Fibroblast of the aortic adventitia (primary cell): ENCODE results near the gene GET4. TPM values are rescaled to one million over a fixed set of nuclear protein-coding genes. Genes with fewer than 3 reads are reported as not detected.

Experiments
- DNase-seq: peaks from one replicate; pipeline ENCODE4 v3.0.0-alpha.2; 2010; ENCODE audit warnings: low read depth
- H3K4me3 ChIP-seq: 2 replicates; pipeline ENCODE4 v1.5.1; 2011; ENCODE audit warnings: low read depth, mild to moderate bottlenecking, control low read depth, low read length, moderate library complexity
- total RNA-seq: library from RNA; depleted of rRNA; stranded (reverse); fragments of >200 nt; gene quantifications from 2 replicates; pipeline ENCODE4 v1.2.3, GENCODE V29; 2012; ENCODE audit warnings: low replicate concordance
- TF ChIP-seq, protein P1 (sequence below): IDR thresholded peaks from 2 replicates; pipeline ENCODE4 v1.5.1; 2011; ENCODE audit warnings: mild to moderate bottlenecking, low read length, control low read depth, inconsistent platforms; ENCODE audit not compliant: insufficient read depth

The GET4 gene
- total RNA-seq, 1 donor: 14.2 TPM

DNA sequence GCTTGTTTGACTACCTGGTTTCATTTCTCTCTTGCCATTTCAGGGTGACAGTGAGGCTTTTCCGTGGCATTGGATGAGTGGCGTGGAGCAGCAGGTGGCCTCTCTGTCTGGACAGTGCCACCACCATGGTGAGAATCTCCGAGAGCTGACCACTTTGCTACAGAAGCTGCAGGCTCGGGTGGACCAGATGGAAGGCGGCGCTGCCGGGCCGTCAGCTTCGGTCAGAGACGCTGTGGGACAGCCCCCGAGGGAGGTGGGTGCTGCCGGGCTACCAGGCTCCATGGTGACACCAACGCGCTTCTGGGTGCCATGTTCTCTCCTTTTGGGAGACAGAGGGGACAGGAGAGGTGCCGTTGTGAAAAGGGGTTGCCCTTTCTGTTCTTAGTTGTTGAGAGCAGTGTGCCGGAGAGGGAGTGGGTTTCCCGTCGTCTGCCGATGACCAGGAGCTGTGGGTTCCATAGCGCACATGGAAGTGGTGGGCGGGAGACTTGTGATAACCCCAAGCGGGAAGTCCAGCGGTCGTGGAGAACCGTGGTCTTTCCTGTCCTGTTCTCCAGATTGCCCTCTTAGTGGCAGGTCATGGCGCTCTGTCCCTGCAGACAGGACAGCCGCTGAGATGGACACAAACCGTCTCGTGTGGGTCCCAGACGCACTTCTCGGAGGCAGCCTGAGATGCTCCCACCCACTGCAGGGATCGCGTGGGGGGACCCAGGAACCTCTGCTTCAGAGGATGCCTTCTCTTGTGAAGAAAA lies 22.8 kb upstream of the GET4 start:
- DNase-seq: no peak
- no peak overlapping the region for H3K4me3 ChIP-seq
- TF ChIP-seq, protein P1, sequence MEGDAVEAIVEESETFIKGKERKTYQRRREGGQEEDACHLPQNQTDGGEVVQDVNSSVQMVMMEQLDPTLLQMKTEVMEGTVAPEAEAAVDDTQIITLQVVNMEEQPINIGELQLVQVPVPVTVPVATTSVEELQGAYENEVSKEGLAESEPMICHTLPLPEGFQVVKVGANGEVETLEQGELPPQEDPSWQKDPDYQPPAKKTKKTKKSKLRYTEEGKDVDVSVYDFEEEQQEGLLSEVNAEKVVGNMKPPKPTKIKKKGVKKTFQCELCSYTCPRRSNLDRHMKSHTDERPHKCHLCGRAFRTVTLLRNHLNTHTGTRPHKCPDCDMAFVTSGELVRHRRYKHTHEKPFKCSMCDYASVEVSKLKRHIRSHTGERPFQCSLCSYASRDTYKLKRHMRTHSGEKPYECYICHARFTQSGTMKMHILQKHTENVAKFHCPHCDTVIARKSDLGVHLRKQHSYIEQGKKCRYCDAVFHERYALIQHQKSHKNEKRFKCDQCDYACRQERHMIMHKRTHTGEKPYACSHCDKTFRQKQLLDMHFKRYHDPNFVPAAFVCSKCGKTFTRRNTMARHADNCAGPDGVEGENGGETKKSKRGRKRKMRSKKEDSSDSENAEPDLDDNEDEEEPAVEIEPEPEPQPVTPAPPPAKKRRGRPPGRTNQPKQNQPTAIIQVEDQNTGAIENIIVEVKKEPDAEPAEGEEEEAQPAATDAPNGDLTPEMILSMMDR: no peak

DNA sequence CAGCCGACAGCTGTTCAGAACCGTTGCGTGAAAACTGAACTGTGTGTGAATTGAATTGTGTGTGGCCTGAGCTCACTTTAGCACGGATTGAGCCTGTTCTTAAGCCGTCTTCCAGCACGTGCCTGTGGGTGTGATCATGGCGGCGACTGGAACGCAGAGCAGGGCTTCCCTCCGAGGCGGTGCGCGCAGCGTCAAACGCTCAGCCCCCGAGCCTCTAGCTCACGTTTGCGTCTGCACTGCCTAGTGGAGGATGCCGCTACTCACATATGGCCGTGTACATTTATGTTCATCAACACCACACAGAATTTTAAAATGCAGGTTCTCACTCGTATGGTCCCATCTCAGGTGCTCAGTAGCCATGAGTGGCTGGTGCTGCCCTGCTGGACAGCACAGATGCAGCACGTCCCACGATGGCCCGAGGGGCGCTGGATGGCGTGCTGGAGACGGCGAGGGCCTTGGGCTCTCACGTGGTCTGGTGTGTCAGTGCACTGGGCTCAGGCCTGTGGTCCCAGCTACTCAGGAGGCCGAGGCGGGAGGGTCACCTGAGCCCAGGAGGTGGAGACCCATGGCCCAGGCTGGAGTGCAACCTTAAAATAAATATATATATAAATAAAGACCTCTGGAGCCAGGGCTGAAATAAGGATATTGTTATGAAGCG lies 22.1 kb upstream of the GET4 start:
- no peak overlapping the region for H3K4me3 ChIP-seq
- no peak for DNase-seq
- TF ChIP-seq, protein P1: no peak

DNA sequence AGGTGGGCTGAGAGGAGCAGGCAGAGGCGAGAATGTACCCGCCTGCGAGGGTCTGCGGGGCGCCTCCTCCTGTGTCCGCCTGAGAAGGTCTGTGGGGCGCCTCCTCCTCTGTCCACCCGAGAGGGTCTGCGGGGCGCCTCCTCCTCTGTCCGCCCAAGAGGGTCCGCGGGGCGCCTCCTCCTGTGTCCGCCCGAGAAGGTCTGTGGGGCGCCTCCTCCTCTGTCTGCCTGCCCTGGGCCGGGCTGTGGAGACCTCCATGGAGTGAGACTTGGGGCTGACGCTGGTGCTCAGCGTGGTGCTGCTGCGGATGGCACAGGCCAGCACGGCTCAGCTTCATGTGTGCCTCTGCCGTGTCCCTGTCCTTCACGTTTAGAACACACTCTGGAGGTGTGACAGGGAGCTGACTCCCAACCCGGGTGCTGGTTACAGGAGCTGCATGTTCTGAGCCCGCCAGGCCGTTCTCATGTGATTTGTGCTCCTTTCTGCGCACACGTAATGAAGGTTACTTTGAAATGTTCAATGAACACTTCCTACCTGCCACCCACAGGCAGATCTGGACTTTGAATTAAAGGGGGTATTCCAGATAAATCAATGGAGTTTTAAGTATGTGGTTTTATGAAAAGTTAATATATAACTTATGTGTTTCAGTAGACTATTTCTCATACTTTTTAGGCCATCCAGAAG lies 20.5 kb upstream of the GET4 start:
- DNase-seq: no peak
- no peak overlapping the region for H3K4me3 ChIP-seq
- TF ChIP-seq, protein P1: no peak

DNA sequence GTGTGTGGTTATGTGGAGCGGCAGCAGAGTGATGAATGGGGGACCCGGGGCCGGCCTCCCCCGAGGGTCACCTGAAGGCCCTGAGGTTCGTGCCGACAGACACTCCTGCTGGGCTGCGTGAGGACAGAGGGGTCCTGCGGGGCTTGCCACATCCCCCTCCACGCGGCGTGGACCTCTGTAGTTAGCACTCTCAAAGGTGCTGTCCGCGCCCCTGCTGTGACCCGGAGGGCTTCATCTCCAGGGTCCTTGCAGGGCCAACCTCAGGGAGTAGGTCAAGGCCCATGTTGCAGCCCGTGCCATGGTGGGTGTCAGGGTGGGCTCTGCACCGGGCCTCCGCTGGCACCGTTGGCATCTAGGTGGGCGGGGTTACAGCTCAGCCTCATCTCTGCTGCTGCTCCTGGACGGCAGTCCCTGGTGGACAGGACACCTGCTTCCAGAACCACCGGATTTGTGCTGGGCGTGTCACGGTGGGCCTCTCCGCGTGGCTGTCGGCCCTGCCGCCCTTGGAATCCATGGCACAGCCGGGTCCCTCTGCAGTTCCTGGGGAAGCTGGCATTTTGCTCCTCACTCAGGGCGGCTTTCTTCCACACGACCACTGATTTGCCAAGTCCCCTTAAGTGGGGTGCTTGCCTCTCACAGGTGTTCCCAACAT lies 19.8 kb upstream of the GET4 start:
- H3K4me3 ChIP-seq: no peak overlapping the region
- TF ChIP-seq, protein P1: no peak
- no peak for DNase-seq

DNA sequence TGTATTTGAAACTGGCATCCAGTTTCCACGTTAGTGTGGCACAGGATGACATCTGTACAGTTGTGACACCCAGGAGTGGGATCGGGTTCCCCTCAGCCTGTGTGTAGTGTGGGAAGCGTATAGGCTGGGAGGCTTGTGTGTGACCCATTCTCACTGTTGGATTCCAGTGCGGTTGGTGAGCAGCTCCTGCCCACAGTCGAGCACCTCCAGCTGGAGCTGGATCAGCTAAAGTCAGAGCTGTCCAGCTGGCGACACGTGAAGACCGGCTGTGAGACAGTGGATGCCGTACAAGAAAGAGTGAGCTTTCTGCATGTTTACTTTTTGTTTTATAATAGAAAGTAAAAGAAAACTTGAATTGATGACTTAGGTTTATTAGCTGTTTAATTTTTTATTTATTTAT lies 18.7 kb upstream of the GET4 start:
- TF ChIP-seq, protein P1: no peak
- no peak for DNase-seq

DNA sequence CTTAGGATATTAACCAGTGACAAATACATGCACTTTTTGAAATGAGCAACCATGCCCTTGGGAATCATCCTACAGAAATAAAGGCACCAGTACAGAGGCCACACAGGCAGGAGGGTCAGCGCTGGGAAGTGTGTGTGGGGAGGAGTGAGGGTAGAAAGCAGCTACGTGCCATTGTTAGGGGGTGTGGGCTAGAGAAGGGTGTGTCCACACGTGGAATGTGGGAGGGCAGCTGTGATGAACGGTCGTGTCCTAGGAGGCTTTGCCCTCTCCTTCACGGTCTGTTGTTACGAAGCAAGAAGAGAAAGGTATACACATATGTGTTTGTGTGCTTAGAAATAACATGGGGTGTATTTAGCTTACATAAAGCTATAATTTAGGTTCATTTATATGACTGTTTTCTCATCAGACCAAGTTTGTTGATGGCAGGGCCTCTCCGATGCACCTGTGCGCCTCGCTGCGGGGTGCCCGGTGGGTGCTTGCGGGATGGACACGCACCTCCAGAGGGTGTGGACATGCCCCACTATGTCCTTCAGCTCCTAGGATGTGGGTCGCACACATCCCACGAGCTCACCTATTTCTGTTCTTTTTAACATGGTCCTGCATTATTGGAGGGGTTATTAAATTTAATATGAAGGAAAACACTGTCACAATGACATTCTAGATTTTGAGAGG lies 16.9 kb upstream of the GET4 start:
- H3K4me3 ChIP-seq: no peak overlapping the region
- no peak for DNase-seq
- TF ChIP-seq, protein P1: no peak

More for the DNA sequence above, 18.7 kb upstream of the GET4 start:
- no peak overlapping the region for H3K4me3 ChIP-seq
